NT2/D1 (cell line): ENCODE measurements around the gene PRKN.

Experiments used
- YY1 ChIP-seq: IDR thresholded peaks from 2 replicates; pipeline ENCODE4 v1.6.1; 2011; ENCODE audit not compliant: insufficient read length, insufficient read depth
- ZNF274 ChIP-seq: IDR thresholded peaks from 2 replicates; pipeline ENCODE4 v1.6.1; 2011; ENCODE audit warnings: mild to moderate bottlenecking, low read depth, low read length

GRCh38 chr6:161436106-161436876 is 1291.3 kb downstream of the PRKN start:
- TF ChIP-seq ZNF274 (no peak), YY1 (no peak)
